Esophagus squamous epithelium (tissue), 4 donors: ENCODE measurements around the gene DHRS2.
"Not testable (repeated sequence)": the region's sequence is repeated elsewhere in the genome, so short reads cannot be mapped to it uniquely, and the experiment has no call there.

ENCODE experiments used
- POLR2A ChIP-seq, 4 donors: fragments of 450-650 bp; IDR thresholded peaks; one replicate each; pipeline ENCODE4 v1.6.1; 2017; ENCODE audit warnings: antibody characterized with exemption in 4 of 4, mild to moderate bottlenecking in 4 of 4, moderate library complexity in 3 of 4
- TF ChIP-seq, protein P1 (sequence below), 6 experiments: fragments of 450-650 bp in 4 of 6; fragments of 200-600 bp in 2 of 6; sonication (generic) in 2 of 6; IDR thresholded peaks; one replicate each; pipeline ENCODE4 v1.5.1; 2016 to 2019; ENCODE audit warnings: antibody characterized with exemption in 6 of 6, mild to moderate bottlenecking in 4 of 6, moderate library complexity in 4 of 6

DNA sequence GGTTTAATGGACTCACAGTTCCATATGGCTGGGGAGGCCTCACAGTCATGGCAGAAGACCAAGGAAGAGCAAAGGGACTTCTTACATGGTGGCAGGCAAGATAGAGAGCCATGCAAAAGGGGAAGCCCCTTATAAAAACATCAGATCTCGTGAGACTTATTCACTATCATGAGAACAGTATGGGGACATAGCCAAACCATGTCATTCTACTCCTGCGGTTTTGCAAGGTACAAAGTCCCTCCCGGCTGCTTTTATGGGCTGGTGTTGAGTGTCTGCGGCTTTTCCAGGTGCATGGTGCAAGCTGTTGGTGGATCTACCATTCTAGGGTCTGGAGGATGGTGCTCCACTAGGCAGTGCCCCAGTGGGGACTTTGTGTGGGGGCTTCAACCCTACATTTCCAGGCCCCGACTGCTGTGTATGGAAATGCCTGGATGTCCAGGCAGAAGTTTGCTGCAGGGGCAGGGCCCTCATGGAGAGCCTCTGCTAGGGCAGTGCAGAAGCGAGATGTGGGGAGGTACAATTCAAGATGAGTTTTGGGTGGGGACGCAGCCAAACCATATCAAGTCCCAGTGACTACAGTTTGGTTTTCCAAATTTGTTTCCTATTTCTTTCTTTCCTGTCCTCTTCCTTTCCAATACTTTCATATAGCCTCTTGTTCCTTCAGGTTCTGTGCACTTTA lies 26.6 kb upstream of the DHRS2 start:
- TF ChIP-seq, protein P1, sequence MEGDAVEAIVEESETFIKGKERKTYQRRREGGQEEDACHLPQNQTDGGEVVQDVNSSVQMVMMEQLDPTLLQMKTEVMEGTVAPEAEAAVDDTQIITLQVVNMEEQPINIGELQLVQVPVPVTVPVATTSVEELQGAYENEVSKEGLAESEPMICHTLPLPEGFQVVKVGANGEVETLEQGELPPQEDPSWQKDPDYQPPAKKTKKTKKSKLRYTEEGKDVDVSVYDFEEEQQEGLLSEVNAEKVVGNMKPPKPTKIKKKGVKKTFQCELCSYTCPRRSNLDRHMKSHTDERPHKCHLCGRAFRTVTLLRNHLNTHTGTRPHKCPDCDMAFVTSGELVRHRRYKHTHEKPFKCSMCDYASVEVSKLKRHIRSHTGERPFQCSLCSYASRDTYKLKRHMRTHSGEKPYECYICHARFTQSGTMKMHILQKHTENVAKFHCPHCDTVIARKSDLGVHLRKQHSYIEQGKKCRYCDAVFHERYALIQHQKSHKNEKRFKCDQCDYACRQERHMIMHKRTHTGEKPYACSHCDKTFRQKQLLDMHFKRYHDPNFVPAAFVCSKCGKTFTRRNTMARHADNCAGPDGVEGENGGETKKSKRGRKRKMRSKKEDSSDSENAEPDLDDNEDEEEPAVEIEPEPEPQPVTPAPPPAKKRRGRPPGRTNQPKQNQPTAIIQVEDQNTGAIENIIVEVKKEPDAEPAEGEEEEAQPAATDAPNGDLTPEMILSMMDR (IDR thresholded peaks at IDR 0.05): not testable (repeated sequence)
- TF ChIP-seq POLR2A (IDR thresholded peaks at IDR 0.05): not testable (repeated sequence)
